ENCODE measurements around the gene TIMP2. TPM values are rescaled to one million over a fixed set of nuclear protein-coding genes. Genes with fewer than 3 reads are reported as not detected.
"Not testable (repeated sequence)": the region's sequence is repeated elsewhere in the genome, so short reads cannot be mapped to it uniquely, and the experiment has no call there.

TIMP2 gene
- total RNA-seq, 1 donor from 2014 or later, result 535 TPM

GRCh38 chr17:78915872-78916632, 9.1 kb downstream of the TIMP2 start:
- H3K4me3 Mint-ChIP-seq (ENCODE audit: unreplicated experiment), result peak overlapping the region; percentile 43
- H3K27me3 Mint-ChIP-seq (ENCODE audit: low read depth), result no peaks in the 10 kb centered on the region
- peak overlapping the region; percentile 90 for H3K27ac Mint-ChIP-seq (ENCODE audit: unreplicated experiment)
- H3K4me1 Mint-ChIP-seq (ENCODE audit: low read depth), result peaks cover 55% of the 10 kb centered on the region
- no peaks in the 10 kb centered on the region for H3K9me3 Mint-ChIP-seq (ENCODE audit: low read depth)
- no peak for DNase-seq (ENCODE audit: low spot score)
- peaks cover 3% of the 10 kb centered on the region for H3K36me3 Mint-ChIP-seq (ENCODE audit: low read depth)
- TF ChIP-seq CTCF (IDR thresholded peaks at IDR 0.05), result no peak

GRCh38 chr17:78913115-78913514, 12.1 kb downstream of the TIMP2 start:
- no peak for DNase-seq (ENCODE audit: low spot score)
- Mint-ChIP-seq H3K4me3 (ENCODE audit: unreplicated experiment) (no peak overlapping the region), H3K4me1 (ENCODE audit: low read depth) (peaks cover 42% of the 10 kb centered on the region), H3K36me3 (ENCODE audit: low read depth) (peaks cover 3% of the 10 kb centered on the region), H3K27me3 (ENCODE audit: low read depth) (no peaks in the 10 kb centered on the region), H3K9me3 (ENCODE audit: low read depth) (no peaks in the 10 kb centered on the region), H3K27ac (ENCODE audit: unreplicated experiment) (no peak overlapping the region)
- TF ChIP-seq CTCF (IDR thresholded peaks at IDR 0.05), result no peak

GRCh38 chr17:78912082-78912481, 13.1 kb downstream of the TIMP2 start:
- Mint-ChIP-seq H3K9me3 (ENCODE audit: low read depth) (no peaks in the 10 kb centered on the region), H3K27me3 (ENCODE audit: low read depth) (no peaks in the 10 kb centered on the region), H3K36me3 (ENCODE audit: low read depth) (peaks cover 3% of the 10 kb centered on the region), H3K4me1 (ENCODE audit: low read depth) (peaks cover 36% of the 10 kb centered on the region), H3K27ac (ENCODE audit: unreplicated experiment) (no peak overlapping the region), H3K4me3 (ENCODE audit: unreplicated experiment) (no peak overlapping the region)
- no peak for DNase-seq (ENCODE audit: low spot score)
- no peak for TF ChIP-seq CTCF (IDR thresholded peaks at IDR 0.05)

GRCh38 chr17:78911543-78911942, 13.6 kb downstream of the TIMP2 start:
- not testable (repeated sequence) for H3K27me3 Mint-ChIP-seq (ENCODE audit: low read depth); H3K27ac Mint-ChIP-seq (ENCODE audit: unreplicated experiment); H3K4me3 Mint-ChIP-seq (ENCODE audit: unreplicated experiment); H3K36me3 Mint-ChIP-seq (ENCODE audit: low read depth); DNase-seq (ENCODE audit: low spot score); H3K9me3 Mint-ChIP-seq (ENCODE audit: low read depth)
- peaks cover 33% of the 10 kb centered on the region for H3K4me1 Mint-ChIP-seq (ENCODE audit: low read depth)

- no peaks in the 10 kb centered on the region for H3K9me3 Mint-ChIP-seq (ENCODE audit: low read depth)
- H3K4me1 Mint-ChIP-seq (ENCODE audit: low read depth), result peaks cover 24% of the 10 kb centered on the region
- no peak overlapping the region for H3K27ac Mint-ChIP-seq (ENCODE audit: unreplicated experiment)
- no peaks in the 10 kb centered on the region for H3K27me3 Mint-ChIP-seq (ENCODE audit: low read depth)
- DNase-seq (ENCODE audit: low spot score), result no peak
- H3K36me3 Mint-ChIP-seq (ENCODE audit: low read depth), result peaks cover 3% of the 10 kb centered on the region
- TF ChIP-seq CTCF (IDR thresholded peaks at IDR 0.05), result no peak
- no peak overlapping the region for H3K4me3 Mint-ChIP-seq (ENCODE audit: unreplicated experiment)
Observed at GRCh38 chr17:78910497-78911284, 14.5 kb downstream of the TIMP2 start.
